KMS-11 (cell line): ENCODE results near the gene KDM2B.

ENCODE experiments used
- H2AFZ ChIP-seq: fragments of 200-600 bp; sonication (generic); 2 replicates; pipeline ENCODE4 v1.6.1; 2016; ENCODE audit warnings: antibody characterized with exemption, mixed run types, low read depth
- H3K27ac ChIP-seq: fragments of 200-600 bp; sonication (generic); 2 replicates; pipeline ENCODE4 v1.6.1; 2016; ENCODE audit warnings: mild to moderate bottlenecking, mixed run types
- H3K27me3 ChIP-seq: fragments of 200-600 bp; sonication (generic); 2 replicates; pipeline ENCODE4 v1.6.1; 2017; ENCODE audit warnings: mild to moderate bottlenecking, low read depth, mixed run types, moderate library complexity; ENCODE audit not compliant: insufficient read depth
- H3K36me3 ChIP-seq: fragments of 200-600 bp; sonication (generic); 2 replicates; pipeline ENCODE4 v1.6.1; 2017; ENCODE audit warnings: mild to moderate bottlenecking, mixed run types; ENCODE audit not compliant: insufficient read depth
- H3K4me1 ChIP-seq: fragments of 200-600 bp; sonication (generic); 2 replicates; pipeline ENCODE4 v1.6.1; 2016; ENCODE audit warnings: mild to moderate bottlenecking, low read depth, mixed run types; ENCODE audit not compliant: poor library complexity, severe bottlenecking
- H3K4me2 ChIP-seq: fragments of 200-600 bp; sonication (generic); 2 replicates; pipeline ENCODE4 v1.7.0; 2016; ENCODE audit warnings: mild to moderate bottlenecking, mixed run types
- H3K4me3 ChIP-seq: fragments of 200-600 bp; sonication (generic); IDR thresholded peaks from 2 replicates; pipeline ENCODE4 v1.6.1; 2017; ENCODE audit warnings: low read depth, low read length, mixed read lengths; ENCODE audit not compliant: insufficient read depth
- H3K79me2 ChIP-seq: fragments of 200-600 bp; sonication (generic); 2 replicates; pipeline ENCODE4 v1.6.1; 2016; ENCODE audit warnings: low read depth, mixed run types; ENCODE audit not compliant: insufficient read depth
- H3K9ac ChIP-seq: fragments of 200-600 bp; sonication (generic); 2 replicates; pipeline ENCODE4 v1.6.1; 2016; ENCODE audit warnings: mild to moderate bottlenecking, mixed run types
- H4K20me1 ChIP-seq: fragments of 200-600 bp; sonication (generic); 2 replicates; pipeline ENCODE4 v1.6.1; 2016; ENCODE audit warnings: mild to moderate bottlenecking, mixed run types; ENCODE audit not compliant: insufficient read depth
- TF ChIP-seq, protein P1 (sequence below): fragments of 200-600 bp; sonication (generic); conservative IDR thresholded peaks from 2 replicates; pipeline ENCODE4 v1.6.1; 2017; ENCODE audit warnings: low read depth, mild to moderate bottlenecking, antibody characterized with exemption, low read length, moderate library complexity, mixed read lengths

KDM2B gene

DNA sequence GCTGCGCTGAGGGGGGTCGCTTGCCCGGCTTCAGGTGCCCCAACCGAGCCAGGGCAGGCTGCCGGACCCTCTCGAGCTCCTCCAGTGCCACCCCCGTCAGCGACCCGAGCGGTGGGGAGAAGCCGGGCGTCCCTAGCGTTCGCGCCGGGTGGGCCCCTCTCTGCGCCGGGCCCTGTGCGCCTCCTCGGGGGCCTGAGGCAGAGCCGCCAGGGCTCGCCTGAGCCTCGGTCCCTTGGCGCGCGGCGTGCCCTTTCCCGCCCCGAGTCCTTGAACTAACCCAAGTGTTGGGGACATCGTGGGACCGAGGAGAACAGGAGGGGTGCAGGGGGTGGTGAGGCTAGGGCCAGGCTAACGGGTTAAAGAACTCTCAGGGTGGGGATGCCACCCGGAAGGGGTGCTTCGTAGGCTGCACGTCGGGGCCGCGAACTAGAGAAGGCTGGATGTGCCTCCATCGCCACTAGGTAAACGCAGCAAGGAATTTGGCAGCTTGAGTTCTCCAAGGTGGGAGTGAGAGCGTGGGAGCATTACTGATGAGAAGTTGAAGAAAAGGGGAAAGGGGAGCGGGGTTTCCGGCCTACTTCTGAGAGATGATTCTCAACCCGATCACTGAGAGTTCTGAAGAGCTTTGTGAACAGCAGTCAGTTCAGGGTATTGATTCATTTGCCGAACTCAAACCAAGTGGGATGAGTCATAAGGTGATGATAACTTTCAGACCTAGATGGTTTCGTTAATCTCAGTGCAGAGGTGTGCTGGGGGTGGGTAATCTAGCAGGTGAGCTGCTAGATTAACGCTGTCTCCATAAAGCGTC is 180.3 kb downstream of the KDM2B start:
- H3K4me3 ChIP-seq = no peak overlapping the region
- H3K4me2 ChIP-seq = peak overlapping the region; percentile 87
- H3K27ac ChIP-seq = peak overlapping the region; percentile 67
- H3K36me3 ChIP-seq = no peaks in the 10 kb centered on the region
- H4K20me1 ChIP-seq = no peaks in the 10 kb centered on the region
- peaks cover 37% of the 10 kb centered on the region for H3K79me2 ChIP-seq
- no peaks in the 10 kb centered on the region for H3K27me3 ChIP-seq
- peak overlapping the region; percentile 79 for H3K9ac ChIP-seq
- peaks cover 27% of the 10 kb centered on the region for H3K4me1 ChIP-seq
- TF ChIP-seq, protein P1, sequence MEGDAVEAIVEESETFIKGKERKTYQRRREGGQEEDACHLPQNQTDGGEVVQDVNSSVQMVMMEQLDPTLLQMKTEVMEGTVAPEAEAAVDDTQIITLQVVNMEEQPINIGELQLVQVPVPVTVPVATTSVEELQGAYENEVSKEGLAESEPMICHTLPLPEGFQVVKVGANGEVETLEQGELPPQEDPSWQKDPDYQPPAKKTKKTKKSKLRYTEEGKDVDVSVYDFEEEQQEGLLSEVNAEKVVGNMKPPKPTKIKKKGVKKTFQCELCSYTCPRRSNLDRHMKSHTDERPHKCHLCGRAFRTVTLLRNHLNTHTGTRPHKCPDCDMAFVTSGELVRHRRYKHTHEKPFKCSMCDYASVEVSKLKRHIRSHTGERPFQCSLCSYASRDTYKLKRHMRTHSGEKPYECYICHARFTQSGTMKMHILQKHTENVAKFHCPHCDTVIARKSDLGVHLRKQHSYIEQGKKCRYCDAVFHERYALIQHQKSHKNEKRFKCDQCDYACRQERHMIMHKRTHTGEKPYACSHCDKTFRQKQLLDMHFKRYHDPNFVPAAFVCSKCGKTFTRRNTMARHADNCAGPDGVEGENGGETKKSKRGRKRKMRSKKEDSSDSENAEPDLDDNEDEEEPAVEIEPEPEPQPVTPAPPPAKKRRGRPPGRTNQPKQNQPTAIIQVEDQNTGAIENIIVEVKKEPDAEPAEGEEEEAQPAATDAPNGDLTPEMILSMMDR = no peak
- peak overlapping the region; percentile 36; the same call in 1 of the 2 replicates for H2AFZ ChIP-seq

GRCh38 chr12:121399391-121400331 is 181.2 kb downstream of the KDM2B start, which contains the start of gene RNF34:
Gene RNF34, plus strand, starts transcription at chr12:121400118. Its CDS starts 95 bp downstream, at chr12:121400213.
- H3K4me1 ChIP-seq = peaks cover 27% of the 10 kb centered on the region
- peak within 1 kb of the TSS; percentile 79 for H3K9ac ChIP-seq
- TF ChIP-seq, protein P1 = no peak
- no peak within 1 kb of the TSS for H3K4me3 ChIP-seq
- H4K20me1 ChIP-seq = no peaks in the 10 kb centered on the region
- no peaks in the 10 kb centered on the region for H3K36me3 ChIP-seq
- H3K27me3 ChIP-seq = no peaks in the 10 kb centered on the region
- H2AFZ ChIP-seq = peak within 1 kb of the TSS; percentile 36; the same call in 1 of the 2 replicates
- peaks cover 37% of the 10 kb centered on the region for H3K79me2 ChIP-seq
- peak within 1 kb of the TSS; percentile 87 for H3K4me2 ChIP-seq
- peak within 1 kb of the TSS; percentile 67 for H3K27ac ChIP-seq

- Histone ChIP-seq H2AFZ (no peak overlapping the region), H4K20me1 (no peaks in the 10 kb centered on the region), H3K27ac (no peak overlapping the region), H3K4me1 (peaks cover 27% of the 10 kb centered on the region), H3K36me3 (no peaks in the 10 kb centered on the region), H3K9ac (no peak overlapping the region), H3K4me3 (no peak overlapping the region), H3K4me2 (peak overlapping the region; percentile 43; the same call in 1 of the 2 replicates), H3K27me3 (no peaks in the 10 kb centered on the region), H3K79me2 (peaks cover 31% of the 10 kb centered on the region)
- TF ChIP-seq, protein P1 = no peak
Observed at GRCh38 chr12:121398355-121398754, 182.5 kb downstream of the KDM2B start.

DNA sequence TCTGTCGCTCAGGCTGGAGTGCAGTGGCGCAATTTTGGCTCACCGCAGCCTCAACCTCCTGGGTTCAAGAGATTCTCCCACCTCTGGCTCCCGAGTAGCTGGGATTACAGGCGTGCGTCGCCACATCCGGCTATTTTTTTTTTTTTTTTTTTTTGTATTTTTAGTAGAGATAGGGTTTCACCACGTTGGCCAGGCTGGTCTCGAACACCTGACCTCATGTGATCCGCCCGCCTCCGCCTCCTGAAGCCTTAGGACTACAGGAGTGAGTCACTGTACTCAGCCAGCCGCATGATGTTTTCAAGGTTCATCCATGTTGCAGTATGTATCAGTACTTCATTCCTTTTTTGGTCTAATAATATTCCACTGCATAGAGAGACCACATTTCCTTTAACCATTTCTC is 183.3 kb downstream of the KDM2B start:
- no peak overlapping the region for H3K4me3 ChIP-seq
- H3K4me1 ChIP-seq = peaks cover 26% of the 10 kb centered on the region
- TF ChIP-seq, protein P1 = no peak

More for the DNA sequence above, 183.3 kb downstream of the KDM2B start:
- H3K36me3 ChIP-seq = no peaks in the 10 kb centered on the region
- no peaks in the 10 kb centered on the region for H4K20me1 ChIP-seq
- no peak overlapping the region for H3K27ac ChIP-seq
- H3K79me2 ChIP-seq = peaks cover 22% of the 10 kb centered on the region
- no peak overlapping the region for H3K9ac ChIP-seq
- H2AFZ ChIP-seq = no peak overlapping the region
- H3K4me2 ChIP-seq = no peak overlapping the region
- no peaks in the 10 kb centered on the region for H3K27me3 ChIP-seq
